HG03039 (cell line): Measurements from ENCODE around the gene UBA52.

Source experiments
- ATAC-seq: cut with Tn5 transposase; IDR thresholded peaks from one replicate; pipeline ENCODE4 v1.9.1; 2021; ENCODE audit warnings: mild to moderate bottlenecking, moderate library complexity; ENCODE audit not compliant: unreplicated experiment

The UBA52 gene

GRCh38 chr19:18551631-18552030, 20.0 kb upstream of the UBA52 start:
- ATAC-seq: no peak

DNA sequence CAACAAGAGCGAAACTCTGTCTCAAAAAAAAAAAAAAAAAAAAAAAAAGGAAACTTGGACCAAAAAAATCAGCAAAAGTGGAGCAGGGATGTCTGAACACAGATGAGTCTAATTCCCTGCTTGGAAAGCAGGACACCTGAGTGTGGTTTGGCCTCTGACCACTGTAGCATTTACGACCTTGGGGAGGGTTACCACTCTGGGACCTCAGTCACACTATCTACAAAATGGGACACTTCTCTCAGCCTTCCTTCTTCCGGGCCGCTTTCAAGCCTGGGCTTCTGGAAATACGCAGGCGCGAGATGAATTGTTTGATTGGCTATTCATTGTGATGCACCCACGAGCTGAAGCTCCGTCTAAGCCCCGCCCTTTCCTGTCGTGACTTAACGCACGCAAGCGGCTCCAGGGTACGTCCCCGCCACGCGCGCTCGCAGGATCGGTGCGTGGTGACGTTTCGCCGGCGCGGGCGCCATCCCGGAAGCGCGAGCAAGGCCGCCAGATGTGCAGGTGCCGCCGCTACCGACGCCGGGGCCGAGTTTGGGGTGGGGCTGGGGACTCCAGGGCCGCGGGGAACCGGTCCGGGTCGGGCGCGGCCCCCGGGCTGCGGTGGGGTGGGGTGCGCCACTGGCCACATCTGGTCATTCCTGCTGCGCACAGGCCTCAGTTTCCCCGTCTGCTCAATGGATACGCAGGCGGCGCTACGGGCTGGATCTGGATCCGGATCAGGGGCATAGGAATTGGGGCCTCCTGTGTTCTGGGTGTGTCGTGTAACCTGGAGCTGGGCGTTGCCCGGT, 14.1 kb upstream of the UBA52 start, which contains the start of gene KXD1:
KXD1 (plus strand) TSS at position 460 of the 791 bp plus-strand sequence. CDS start 4,187 bp downstream, outside the sequence.
- ATAC-seq: peak; percentile 91

DNA sequence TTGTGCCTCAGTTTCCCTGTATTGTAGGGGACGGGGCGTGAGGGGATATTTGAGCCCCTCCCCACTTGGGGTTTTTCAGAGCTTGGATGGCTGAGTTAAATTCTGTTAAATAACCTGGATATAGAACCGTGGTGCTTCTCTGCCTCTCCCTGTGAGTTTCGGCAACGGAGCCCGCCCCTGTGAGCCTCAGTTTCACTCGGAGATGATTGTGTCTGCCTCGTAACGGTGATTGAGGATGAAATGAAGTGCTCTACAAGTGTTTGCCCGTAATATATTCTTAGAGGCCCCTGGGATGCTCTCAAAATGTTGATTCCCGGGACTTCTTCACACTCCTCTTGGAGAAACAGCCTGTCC, 13.5 kb upstream of the UBA52 start:
- no peak for ATAC-seq

DNA sequence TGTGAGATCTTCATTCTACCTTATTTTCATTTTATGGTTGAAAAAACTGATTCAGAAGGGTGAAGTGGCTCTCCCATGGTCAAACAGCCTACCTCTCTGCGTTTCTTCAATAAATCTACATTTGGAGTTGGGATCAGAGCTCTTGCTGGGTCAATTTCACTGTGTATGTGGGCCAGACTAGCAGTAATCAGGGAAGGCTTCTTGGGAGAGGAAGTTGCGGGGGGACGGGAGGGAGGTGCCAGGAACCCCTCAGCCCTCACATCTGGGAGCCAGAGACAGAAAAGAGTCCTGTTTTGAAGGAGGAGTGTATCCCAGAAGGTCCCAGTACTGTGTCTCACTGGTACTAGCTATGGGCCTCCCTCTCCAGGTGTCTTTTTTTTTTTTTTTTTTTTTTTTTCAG, 13.1 kb upstream of the UBA52 start:
- ATAC-seq: no peak

GRCh38 chr19:18559685-18560084, 12.0 kb upstream of the UBA52 start:
- no peak for ATAC-seq

DNA sequence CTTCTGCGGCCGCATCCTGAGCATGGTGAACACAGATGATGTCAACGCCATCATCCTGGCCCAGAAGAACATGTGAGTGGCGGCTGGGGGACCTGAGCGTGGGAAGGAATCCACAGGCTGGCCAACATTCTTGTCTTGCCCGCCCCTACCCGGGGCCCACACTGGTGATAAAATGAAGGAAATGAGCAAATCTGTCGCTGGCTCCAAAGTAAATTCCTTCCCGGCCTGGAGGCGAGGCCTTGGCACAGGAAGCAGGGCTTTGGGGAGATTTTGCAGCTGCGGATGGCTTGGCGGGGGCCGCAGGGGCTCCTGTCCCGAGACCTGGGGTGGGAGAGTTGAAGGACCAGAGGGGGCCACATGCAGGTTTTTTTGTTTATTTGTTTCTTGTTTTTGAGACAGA, 9.6 kb upstream of the UBA52 start:
- ATAC-seq: no peak

DNA sequence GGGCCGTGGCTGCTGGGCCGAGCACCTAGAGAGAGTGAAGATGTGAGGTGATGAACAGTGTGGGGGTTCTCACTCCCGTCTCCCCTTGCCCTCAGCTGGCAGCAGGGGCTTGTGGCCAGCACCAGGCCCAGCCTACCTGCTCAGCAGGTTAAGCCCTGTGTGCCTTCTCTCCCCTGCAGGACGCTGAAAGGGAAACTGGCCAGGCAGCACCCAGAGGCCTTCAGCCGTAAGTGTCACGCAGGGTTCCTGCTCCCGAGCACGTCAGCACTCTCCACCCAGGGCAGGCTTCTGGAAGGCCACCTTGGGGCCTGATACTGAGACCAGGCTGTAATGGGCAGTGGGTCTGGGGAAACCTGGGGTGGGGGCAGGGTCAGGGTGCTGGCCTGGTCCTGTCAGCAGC, 4.7 kb upstream of the UBA52 start:
- no peak for ATAC-seq

DNA sequence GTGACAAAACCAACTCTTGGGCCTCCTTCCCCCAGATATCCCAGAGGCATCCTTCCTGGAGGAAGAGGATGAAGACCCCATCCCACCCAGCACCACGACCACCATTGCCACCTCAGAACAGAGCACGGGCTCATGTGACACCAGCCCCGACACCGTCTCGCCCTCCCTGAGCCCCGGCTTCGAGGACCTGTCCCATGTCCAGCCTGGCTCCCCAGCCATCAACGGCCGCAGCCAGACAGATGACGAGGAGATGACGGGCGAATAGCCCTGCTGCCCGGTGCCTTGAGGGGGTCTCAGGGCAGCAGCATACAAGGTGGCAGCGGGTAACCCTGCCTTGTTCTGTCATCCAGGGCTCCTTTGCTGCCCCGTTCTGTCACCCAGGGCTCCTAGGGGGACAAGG, 3.3 kb upstream of the UBA52 start:
- ATAC-seq: no peak

DNA sequence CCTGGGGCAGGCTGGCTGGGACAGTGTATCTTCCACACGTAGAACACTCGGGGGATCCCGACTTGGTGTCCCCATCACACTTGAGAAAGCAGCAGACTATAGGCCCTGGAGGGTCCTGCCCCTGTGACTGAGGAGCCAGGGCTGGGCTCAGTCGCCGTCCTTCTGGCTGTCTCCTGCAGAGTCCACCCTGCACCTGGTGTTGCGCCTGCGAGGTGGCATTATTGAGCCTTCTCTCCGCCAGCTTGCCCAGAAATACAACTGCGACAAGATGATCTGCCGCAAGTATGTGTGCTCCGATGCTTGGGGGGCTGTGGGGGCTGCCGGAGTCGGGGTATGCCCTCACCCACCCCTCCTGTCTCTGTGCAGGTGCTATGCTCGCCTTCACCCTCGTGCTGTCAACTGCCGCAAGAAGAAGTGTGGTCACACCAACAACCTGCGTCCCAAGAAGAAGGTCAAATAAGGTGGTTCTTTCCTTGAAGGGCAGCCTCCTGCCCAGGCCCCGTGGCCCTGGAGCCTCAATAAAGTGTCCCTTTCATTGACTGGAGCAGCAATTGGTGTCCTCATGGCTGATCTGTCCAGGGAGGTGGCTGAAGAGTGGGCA, 3.1 kb downstream of the UBA52 start:
- ATAC-seq: no peak

DNA sequence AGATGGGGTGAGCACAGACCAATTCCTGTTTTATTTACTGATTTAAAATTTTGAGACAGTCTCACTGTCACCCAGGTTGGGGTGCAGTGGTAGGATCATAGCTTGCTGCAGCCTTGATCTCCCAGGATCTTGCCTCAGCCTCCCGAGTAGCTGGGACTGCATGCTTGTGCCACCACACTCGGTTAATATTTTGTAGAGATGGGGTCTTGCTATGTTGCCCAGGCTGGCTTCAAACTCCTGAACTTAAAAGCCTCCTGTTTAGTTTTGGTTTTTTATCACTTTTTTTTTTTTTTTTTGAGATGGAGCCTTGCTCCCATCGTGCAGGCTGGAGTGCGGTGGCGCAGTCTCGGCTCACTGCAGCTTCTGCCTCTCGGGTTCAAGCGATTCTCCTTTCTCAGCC, 4.7 kb downstream of the UBA52 start:
- ATAC-seq: no peak

DNA sequence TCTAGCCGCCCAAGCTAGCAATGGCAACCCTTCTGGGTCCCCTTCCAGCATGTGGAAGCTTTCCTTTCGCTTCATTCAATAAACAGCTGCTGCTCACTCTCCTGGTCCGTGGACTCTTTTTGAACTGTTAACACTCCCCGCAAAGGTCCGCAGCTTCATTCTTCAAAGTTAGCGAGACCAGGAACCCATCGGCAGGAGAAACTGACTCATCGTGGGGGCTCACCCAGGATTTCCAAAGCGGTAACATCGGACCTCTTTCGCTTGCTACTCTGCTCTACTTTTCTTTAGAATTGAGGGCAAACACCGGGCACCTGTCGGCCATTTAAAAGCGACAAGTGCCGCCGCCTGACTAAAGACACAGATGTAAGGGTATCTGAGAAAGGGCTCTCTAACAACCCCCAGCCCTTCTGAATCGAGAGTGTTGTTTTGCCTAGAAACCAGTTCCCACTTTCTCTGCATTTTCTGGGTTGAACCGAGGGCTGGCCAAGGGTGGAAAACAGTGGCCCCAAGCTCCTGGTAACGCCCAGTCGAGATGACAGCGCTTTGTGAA, 5.8 kb downstream of the UBA52 start:
- no peak for ATAC-seq

DNA sequence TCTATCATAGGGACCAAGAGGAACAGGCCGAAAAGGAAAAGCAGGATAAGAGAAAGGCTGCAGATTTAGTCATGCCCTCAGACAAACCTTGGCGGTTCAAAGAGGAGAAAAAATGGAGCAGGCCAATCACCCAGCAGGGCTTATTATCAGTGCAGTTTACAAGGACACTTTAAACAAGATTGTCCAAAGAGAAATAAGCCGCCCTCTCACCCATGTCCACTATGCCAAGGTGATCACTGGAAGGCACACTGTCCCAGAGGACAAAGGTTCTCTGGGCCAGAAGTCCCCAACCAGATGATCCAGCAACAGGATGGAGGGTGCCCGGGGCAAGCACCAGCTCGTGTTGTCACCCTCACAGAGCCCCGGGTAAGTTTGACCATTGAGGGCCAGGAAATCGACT, 8.7 kb downstream of the UBA52 start:
- no peak for ATAC-seq

- ATAC-seq: no peak
Observed at GRCh38 chr19:18586306-18586705, 14.6 kb downstream of the UBA52 start.

DNA sequence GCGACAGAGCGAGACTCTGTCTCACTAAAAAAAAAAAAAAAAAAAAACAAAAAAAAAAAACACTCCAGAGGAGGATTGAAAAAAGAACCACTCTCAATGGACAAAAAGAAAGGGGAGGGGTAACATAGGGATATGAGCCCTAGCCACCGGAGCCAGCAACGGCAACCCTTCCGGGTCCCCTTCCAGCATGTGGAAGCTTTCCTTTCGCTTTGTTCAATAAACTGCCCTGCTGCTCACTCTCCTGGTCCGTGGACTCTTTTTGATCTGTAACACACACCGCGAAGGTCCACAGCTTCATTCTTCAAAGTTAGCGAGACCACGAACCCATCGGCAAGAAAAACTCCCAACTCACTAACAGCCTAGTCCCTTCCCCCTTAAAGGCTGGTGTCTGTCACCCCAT, 15.9 kb downstream of the UBA52 start:
- ATAC-seq: no peak

- no peak for ATAC-seq
Observed at GRCh38 chr19:18587962-18588610, 16.4 kb downstream of the UBA52 start.

- ATAC-seq: peak; percentile 75
Observed at GRCh38 chr19:18588611-18589379, 17.1 kb downstream of the UBA52 start, which contains the start of gene REX1BD. REX1BD (plus strand) TSS chr19:18588798; CDS start chr19:18588802, 4 bp downstream.

GRCh38 chr19:18589380-18590272, 18.0 kb downstream of the UBA52 start:
- peak; percentile 20 for ATAC-seq

DNA sequence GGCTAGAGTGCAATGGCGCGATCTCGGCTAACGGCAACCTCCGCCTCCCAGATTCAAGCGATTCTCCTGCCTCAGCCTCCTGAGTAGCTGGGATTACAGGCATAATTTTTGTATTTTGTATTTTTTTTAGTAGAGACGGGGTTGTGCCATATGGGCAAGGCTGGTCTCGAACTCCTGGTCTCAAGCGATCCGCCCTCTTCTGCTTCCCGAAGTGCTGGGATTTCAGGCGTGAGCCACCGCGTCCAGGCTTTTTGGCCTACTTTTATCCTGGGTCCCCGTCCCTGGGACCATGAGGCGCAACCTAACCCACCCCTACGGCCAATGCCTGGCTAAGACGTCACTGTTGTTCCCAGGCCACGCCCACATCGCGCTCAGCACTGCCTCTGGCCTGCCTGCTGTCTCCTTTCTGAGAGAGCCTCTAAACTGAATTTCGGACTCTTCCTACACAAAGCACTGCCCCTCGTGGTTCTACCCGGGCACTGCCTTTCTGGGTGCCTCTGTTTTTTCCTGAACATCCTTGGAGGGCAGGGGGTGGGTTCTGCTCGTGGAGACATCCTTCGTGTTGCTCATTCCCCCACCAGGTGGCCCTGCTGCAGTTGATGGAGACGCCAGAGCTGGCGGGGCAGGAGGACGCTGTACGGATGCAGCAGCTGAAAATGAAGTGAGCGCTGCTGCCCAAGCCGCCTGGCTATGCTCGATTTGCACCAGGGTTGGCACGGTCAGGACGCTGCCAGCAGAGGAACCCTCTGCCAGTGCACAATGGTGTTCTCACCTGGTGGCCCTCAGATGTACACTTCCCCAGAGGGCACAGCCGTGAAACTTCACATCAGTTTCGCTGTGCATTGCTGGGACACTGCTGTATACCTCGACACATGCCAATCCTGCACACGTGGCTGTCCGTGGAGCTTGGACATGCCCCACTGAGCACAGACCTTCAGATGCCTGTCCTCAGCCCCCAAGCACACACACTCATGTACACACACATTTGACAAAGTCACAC, 18.9 kb downstream of the UBA52 start:
- no peak for ATAC-seq
